K562 (cell line): ENCODE data around the gene GAMT. TPM values are rescaled to one million over a fixed set of nuclear protein-coding genes. Genes with fewer than 3 reads are reported as not detected.

Source experiments
- BMI1 ChIP-seq: fragments of 150-350 bp; IDR thresholded peaks from 2 replicates; pipeline ENCODE4 v1.6.1; 2014; ENCODE audit warnings: low read length
- FIP1L1 ChIP-seq: fragments of 200-400 bp; formaldehyde crosslinking; IDR thresholded peaks from 2 replicates; pipeline ENCODE4 v1.6.1; 2018; ENCODE audit warnings: mild to moderate bottlenecking, low read depth, low read length; ENCODE audit not compliant: poor library complexity, severe bottlenecking
- HMGN3 ChIP-seq: IDR thresholded peaks from 2 replicates; pipeline ENCODE4 v1.6.1; 2011; ENCODE audit warnings: borderline replicate concordance, low read depth, mild to moderate bottlenecking, mixed read lengths, low read length; ENCODE audit not compliant: insufficient read length; ENCODE audit errors: extremely low read depth
- KLF10 ChIP-seq: fragments of 250-450 bp; sonication (Bioruptor Pico); IDR thresholded peaks from 2 replicates; pipeline ENCODE4 v1.6.1; 2021; ENCODE audit warnings: matching md5 sums
- NUFIP1 ChIP-seq: fragments of 450-650 bp; IDR thresholded peaks from 2 replicates; pipeline ENCODE4 v1.6.1; 2018; ENCODE audit not compliant: partially characterized antibody
- PCBP1 ChIP-seq: fragments of 200-400 bp; formaldehyde crosslinking; IDR thresholded peaks from 2 replicates; pipeline ENCODE4 v1.6.1; 2018; ENCODE audit warnings: mild to moderate bottlenecking, low read depth, low read length; ENCODE audit not compliant: poor library complexity, severe bottlenecking
- PML ChIP-seq: IDR thresholded peaks from 2 replicates; pipeline ENCODE4 v1.6.1; 2012; ENCODE audit warnings: low read length, inconsistent platforms
- POLR2G ChIP-seq: fragments of 200-400 bp; formaldehyde crosslinking; IDR thresholded peaks from 2 replicates; pipeline ENCODE4 v1.6.1; 2017; ENCODE audit warnings: low read depth, mild to moderate bottlenecking, antibody characterized with exemption, low read length, moderate library complexity
- RBM17 ChIP-seq: fragments of 200-400 bp; formaldehyde crosslinking; IDR thresholded peaks from 2 replicates; pipeline ENCODE4 v1.6.1; 2017; ENCODE audit warnings: low read depth, mild to moderate bottlenecking, low read length, borderline replicate concordance
- WHSC1 ChIP-seq: IDR thresholded peaks from one replicate; pipeline ENCODE4 v1.6.1; 2012; ENCODE audit warnings: low read length, control low read depth, inconsistent platforms
- ZBTB7A ChIP-seq: IDR thresholded peaks from 2 replicates; pipeline ENCODE4 v1.6.1; 2011; ENCODE audit warnings: low read depth, mild to moderate bottlenecking, low read length, moderate library complexity, borderline replicate concordance; ENCODE audit not compliant: control insufficient read depth
- ZNF133 ChIP-seq: fragments of 250-450 bp; sonication (Bioruptor Pico); IDR thresholded peaks from 2 replicates; pipeline ENCODE4 v1.4.0; 2020; ENCODE audit warnings: mild to moderate bottlenecking
- ZNF23 ChIP-seq: fragments of 250-450 bp; sonication (Bioruptor Pico); IDR thresholded peaks from 2 replicates; pipeline ENCODE4 v1.4.0; 2020; ENCODE audit warnings: mild to moderate bottlenecking
- ZNF239 ChIP-seq: fragments of 250-450 bp; sonication (Bioruptor Pico); IDR thresholded peaks from 2 replicates; pipeline ENCODE4 v1.4.0; 2020; ENCODE audit warnings: mild to moderate bottlenecking
- ZNF274 ChIP-seq: IDR thresholded peaks from 2 replicates; pipeline ENCODE4 v1.6.1; 2011; ENCODE audit warnings: low read depth, mild to moderate bottlenecking, low read length, moderate library complexity, borderline replicate concordance
- ZNF408 ChIP-seq: fragments of 250-450 bp; sonication (Bioruptor Pico); IDR thresholded peaks from 2 replicates; pipeline ENCODE4 v1.4.0; 2020; ENCODE audit warnings: low read depth, mild to moderate bottlenecking, moderate library complexity
- polyA plus RNA-seq, 8 experiments: library from polyadenylated mRNA; depleted of rRNA in 4 of 8; stranded (reverse) in 5 of 8; unstranded in 3 of 8; fragments of >200 nt; fragmentation: Nextera tagmentation in 2 of 8; fragmentation: Illumina TruSeq in 1 of 8; extraction: Ambion mirVana in 2 of 8; extraction: Trizol in 1 of 8; gene quantifications; 2 replicates each; pipeline versions ENCODE4 v1.2.1 to v1.2.3, GENCODE V29; 2011 to 2014; ENCODE audit warnings: inconsistent platforms in 1 of 8, missing spikeins in 1 of 8
- total RNA-seq, 7 experiments: library from RNA; depleted of rRNA in 6 of 7; stranded (reverse); fragments of >200 nt in 6 of 7; fragmentation: Illumina TruSeq in 2 of 7; extraction: Trizol in 2 of 7; gene quantifications; 2 replicates each; pipeline versions ENCODE4 v1.2.1 to v1.2.3, GENCODE V29; 2011 to 2021; ENCODE audit warnings: low replicate concordance in 1 of 7
- TF ChIP-seq, protein P1 (sequence below): IDR thresholded peaks from 2 replicates; pipeline ENCODE4 v1.6.1; 2011; ENCODE audit not compliant: insufficient read length; ENCODE audit errors: extremely low read depth
- TF ChIP-seq, protein P2 (sequence below), 2 experiments: fragments of 150-350 bp in 1 of 2; IDR thresholded peaks; 2 replicates each; pipeline ENCODE4 v1.6.1; 2012 to 2016; ENCODE audit warnings: low read depth in 2 of 2, low read length in 2 of 2, mild to moderate bottlenecking in 1 of 2, moderate library complexity in 1 of 2
- TF ChIP-seq, protein P3 (sequence below): fragments of 200-800 bp; sonication (Bioruptor generic); IDR thresholded peaks from 2 replicates; pipeline ENCODE4 v1.6.1; 2017; ENCODE audit warnings: missing genetic modification characterization, missing compliant biosample characterization

GAMT gene
- total and polyA plus RNA-seq, 9 of the 15 experiments (the other 6 are each of a cell fraction or from before 2014, with no cell fraction given) = 1.3 to 35.3 (median 27.2) TPM

DNA sequence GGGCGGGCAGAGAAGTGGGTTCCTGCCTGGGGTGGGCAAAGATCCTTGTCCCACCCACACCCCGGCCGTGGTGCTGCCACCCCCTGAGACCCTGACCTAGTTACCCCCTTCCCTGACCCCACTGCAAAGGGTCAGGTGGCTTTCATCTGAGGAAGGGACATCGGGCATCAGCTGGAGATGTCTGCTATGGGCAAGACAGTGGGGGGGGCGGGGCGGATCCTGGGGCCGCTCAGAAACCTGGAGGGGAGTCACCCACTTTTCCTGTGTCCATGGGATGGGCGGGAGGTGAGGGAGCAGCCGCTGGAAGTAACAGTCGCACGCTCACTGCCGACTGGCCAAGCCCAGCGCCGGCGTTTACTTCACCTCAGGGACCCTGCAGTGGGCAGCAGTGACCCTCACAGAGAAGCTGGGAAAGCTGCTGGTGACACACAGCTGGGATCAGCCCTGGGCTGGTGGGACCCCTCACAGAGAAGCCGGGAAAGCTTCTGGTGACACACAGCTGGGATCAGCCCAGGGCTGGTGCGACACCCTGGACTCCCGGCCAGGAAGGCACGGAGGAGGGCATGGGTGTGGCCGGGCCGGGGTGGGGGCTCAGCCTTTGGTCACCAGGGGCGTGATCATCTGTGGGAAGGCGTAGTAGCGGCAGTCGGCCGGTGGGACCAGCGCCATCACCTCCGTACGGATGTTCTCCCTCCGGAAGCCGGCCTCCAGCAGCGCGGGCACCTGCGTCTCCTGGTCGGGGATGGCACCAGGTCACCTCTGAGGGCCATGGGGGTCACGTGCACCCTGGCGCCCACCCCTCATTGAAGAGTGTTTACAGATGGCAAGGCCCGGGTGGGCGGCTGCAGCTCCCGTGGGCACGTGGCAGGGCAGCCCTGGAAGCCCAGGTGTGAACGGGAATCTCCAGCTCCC lies 4.3 kb downstream of the GAMT start (continued):
- TF ChIP-seq ZNF408 = no peak
- TF ChIP-seq POLR2G = peak; percentile 71
- TF ChIP-seq HMGN3 = peak; percentile 9
- peak; percentile 89 for TF ChIP-seq ZNF23 (CRISPR knock-in tag)
- peak; percentile 12 for TF ChIP-seq PCBP1
- TF ChIP-seq, protein P1, sequence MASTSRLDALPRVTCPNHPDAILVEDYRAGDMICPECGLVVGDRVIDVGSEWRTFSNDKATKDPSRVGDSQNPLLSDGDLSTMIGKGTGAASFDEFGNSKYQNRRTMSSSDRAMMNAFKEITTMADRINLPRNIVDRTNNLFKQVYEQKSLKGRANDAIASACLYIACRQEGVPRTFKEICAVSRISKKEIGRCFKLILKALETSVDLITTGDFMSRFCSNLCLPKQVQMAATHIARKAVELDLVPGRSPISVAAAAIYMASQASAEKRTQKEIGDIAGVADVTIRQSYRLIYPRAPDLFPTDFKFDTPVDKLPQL = no peak
- TF ChIP-seq ZNF133 = no peak
- peak; percentile 11; the same call in 1 of the 2 replicates for TF ChIP-seq PML
- TF ChIP-seq, protein P2, sequence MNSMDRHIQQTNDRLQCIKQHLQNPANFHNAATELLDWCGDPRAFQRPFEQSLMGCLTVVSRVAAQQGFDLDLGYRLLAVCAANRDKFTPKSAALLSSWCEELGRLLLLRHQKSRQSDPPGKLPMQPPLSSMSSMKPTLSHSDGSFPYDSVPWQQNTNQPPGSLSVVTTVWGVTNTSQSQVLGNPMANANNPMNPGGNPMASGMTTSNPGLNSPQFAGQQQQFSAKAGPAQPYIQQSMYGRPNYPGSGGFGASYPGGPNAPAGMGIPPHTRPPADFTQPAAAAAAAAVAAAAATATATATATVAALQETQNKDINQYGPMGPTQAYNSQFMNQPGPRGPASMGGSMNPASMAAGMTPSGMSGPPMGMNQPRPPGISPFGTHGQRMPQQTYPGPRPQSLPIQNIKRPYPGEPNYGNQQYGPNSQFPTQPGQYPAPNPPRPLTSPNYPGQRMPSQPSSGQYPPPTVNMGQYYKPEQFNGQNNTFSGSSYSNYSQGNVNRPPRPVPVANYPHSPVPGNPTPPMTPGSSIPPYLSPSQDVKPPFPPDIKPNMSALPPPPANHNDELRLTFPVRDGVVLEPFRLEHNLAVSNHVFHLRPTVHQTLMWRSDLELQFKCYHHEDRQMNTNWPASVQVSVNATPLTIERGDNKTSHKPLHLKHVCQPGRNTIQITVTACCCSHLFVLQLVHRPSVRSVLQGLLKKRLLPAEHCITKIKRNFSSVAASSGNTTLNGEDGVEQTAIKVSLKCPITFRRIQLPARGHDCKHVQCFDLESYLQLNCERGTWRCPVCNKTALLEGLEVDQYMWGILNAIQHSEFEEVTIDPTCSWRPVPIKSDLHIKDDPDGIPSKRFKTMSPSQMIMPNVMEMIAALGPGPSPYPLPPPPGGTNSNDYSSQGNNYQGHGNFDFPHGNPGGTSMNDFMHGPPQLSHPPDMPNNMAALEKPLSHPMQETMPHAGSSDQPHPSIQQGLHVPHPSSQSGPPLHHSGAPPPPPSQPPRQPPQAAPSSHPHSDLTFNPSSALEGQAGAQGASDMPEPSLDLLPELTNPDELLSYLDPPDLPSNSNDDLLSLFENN (IDR thresholded peaks at IDR 0.05; ENCODE audit: low read depth in 2 of 2, low read length in 2 of 2) = peak in 1 of 2 experiments; percentile 47; a peak in 1 of 4 replicates
- TF ChIP-seq ZBTB7A = 0 out of 2 replicates have a peak, but pooled peaks have one; percentile 10
- no peak for TF ChIP-seq ZNF239
- no peak for TF ChIP-seq WHSC1
- TF ChIP-seq ZNF274 = no peak
- TF ChIP-seq, protein P3, sequence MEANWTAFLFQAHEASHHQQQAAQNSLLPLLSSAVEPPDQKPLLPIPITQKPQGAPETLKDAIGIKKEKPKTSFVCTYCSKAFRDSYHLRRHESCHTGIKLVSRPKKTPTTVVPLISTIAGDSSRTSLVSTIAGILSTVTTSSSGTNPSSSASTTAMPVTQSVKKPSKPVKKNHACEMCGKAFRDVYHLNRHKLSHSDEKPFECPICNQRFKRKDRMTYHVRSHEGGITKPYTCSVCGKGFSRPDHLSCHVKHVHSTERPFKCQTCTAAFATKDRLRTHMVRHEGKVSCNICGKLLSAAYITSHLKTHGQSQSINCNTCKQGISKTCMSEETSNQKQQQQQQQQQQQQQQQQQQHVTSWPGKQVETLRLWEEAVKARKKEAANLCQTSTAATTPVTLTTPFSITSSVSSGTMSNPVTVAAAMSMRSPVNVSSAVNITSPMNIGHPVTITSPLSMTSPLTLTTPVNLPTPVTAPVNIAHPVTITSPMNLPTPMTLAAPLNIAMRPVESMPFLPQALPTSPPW = peak; percentile 34; the same call in 1 of the 2 replicates
- no peak for TF ChIP-seq KLF10
- TF ChIP-seq FIP1L1 = peak; percentile 60
- TF ChIP-seq BMI1 = no peak
- no peak for TF ChIP-seq RBM17
- TF ChIP-seq NUFIP1 = no peak
